PFSK-1 (cell line): ENCODE data around the gene CDC42BPG.

Experiments used
- FOXP2 ChIP-seq: optimal IDR thresholded peaks from 2 replicates; pipeline ENCODE3; 2011; ENCODE audit warnings: borderline replicate concordance, control low read depth, inconsistent platforms; ENCODE audit not compliant: insufficient read depth; ENCODE audit errors: extremely low read length, extremely low read depth
- POLR2AphosphoS5 ChIP-seq: IDR thresholded peaks from 2 replicates; pipeline ENCODE4 v1.6.1; 2012; ENCODE audit warnings: low read depth, mild to moderate bottlenecking, control low read depth, low read length, moderate library complexity
- SIN3A ChIP-seq: IDR thresholded peaks from 2 replicates; pipeline ENCODE4 v1.6.1; 2012; ENCODE audit warnings: mild to moderate bottlenecking, low read length, moderate library complexity, borderline replicate concordance; ENCODE audit not compliant: insufficient read depth
- TAF1 ChIP-seq: IDR thresholded peaks from 2 replicates; pipeline ENCODE4 v1.6.1; 2012; ENCODE audit warnings: low read length, control low read depth, borderline replicate concordance; ENCODE audit not compliant: insufficient read depth
- TF ChIP-seq, protein P1 (sequence below), 2 experiments: IDR thresholded peaks; 2 replicates each; pipeline versions ENCODE4 v1.6.1 to v1.8.0; 2011 to 2012; ENCODE audit warnings: low read depth in 2 of 2, low read length in 2 of 2, control low read depth in 1 of 2, inconsistent platforms in 1 of 2, mild to moderate bottlenecking in 1 of 2, moderate library complexity in 1 of 2; ENCODE audit not compliant: insufficient read depth in 1 of 2

CDC42BPG gene

DNA sequence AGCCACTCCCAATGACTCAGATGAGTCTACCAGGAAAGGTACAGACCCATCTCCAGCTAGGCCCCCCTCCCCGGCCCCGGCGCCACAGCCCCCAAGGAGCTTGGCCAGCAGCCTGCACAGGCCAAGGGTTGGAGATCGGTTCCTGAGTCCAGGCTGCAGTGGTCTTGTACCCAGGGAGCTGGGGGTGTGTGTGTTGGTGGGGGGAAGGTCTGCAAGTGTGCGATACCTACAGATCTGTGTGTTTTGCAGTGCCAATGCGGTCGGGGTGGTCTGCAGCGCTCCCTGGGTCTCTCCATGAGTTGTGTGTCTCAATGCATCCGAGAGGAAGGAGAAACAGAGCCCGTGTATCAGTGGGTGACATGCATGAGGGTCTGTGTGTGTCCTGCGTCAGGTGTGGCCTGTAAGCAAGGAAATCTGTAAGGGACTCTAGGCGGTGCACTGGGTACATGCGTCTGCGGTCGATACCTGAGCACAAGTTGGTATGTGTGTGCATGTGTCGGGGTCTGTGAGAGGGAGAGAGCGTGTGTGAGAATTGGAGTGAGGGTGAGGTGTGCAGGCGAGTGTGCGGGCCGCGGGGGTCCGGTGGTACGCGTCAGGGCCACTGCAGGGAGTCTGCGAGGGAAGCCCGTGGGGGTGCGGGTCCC lies 645 bp downstream of the CDC42BPG start:
- TF ChIP-seq, protein P1, sequence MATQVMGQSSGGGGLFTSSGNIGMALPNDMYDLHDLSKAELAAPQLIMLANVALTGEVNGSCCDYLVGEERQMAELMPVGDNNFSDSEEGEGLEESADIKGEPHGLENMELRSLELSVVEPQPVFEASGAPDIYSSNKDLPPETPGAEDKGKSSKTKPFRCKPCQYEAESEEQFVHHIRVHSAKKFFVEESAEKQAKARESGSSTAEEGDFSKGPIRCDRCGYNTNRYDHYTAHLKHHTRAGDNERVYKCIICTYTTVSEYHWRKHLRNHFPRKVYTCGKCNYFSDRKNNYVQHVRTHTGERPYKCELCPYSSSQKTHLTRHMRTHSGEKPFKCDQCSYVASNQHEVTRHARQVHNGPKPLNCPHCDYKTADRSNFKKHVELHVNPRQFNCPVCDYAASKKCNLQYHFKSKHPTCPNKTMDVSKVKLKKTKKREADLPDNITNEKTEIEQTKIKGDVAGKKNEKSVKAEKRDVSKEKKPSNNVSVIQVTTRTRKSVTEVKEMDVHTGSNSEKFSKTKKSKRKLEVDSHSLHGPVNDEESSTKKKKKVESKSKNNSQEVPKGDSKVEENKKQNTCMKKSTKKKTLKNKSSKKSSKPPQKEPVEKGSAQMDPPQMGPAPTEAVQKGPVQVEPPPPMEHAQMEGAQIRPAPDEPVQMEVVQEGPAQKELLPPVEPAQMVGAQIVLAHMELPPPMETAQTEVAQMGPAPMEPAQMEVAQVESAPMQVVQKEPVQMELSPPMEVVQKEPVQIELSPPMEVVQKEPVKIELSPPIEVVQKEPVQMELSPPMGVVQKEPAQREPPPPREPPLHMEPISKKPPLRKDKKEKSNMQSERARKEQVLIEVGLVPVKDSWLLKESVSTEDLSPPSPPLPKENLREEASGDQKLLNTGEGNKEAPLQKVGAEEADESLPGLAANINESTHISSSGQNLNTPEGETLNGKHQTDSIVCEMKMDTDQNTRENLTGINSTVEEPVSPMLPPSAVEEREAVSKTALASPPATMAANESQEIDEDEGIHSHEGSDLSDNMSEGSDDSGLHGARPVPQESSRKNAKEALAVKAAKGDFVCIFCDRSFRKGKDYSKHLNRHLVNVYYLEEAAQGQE (IDR thresholded peaks at IDR 0.05; ENCODE audit: insufficient read depth in 1 of 2, low read depth in 2 of 2, low read length in 2 of 2), result no peak
- no peak for TF ChIP-seq SIN3A
- TF ChIP-seq FOXP2, result no peak
- no peak for TF ChIP-seq TAF1
- no peak for TF ChIP-seq POLR2AphosphoS5

DNA sequence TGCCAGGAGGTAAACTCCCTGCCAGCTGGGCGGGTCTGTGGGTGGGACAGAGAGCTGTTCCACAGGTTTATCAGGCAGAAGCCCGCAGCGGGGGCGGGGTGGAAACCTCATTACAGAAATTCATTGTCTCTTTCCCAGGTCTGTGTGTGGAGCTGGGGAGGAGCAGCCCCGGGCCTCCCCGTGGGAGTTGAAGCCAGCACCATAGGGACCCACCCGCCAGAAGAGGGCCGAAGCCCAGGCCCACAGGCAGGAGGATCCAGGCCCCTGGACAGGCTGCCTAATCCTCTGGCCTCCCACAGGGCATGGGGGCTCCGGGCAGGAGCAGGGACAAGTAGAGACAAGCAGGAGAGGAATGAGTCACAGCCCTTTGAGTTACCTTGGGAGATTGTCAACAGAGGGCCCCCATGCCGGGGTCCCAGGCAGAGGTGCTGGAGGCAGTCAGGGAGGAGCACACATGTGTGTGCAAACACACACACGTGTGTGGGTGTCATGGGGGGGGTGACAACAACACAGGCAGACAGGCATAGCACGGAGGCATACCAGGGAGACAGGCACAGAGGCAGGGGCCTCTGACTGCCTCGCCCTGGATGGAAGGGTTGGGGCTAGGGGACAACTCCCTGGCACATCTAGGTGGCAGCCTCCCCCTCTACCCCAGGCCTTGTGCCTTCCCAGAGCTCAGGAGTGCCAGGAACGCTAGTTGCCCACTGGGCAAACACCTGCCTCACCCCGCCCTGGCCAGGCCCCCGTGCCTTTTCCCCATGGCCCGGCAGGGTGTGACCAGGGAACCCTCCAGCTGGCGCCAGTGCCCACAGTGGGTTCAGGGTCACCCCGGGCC lies 1.4 kb downstream of the CDC42BPG start:
- TF ChIP-seq TAF1, result no peak
- TF ChIP-seq, protein P1 (IDR thresholded peaks at IDR 0.05; ENCODE audit: insufficient read depth in 1 of 2, low read depth in 2 of 2, low read length in 2 of 2), result no peak
- no peak for TF ChIP-seq FOXP2
- no peak for TF ChIP-seq SIN3A
- TF ChIP-seq POLR2AphosphoS5, result no peak

DNA sequence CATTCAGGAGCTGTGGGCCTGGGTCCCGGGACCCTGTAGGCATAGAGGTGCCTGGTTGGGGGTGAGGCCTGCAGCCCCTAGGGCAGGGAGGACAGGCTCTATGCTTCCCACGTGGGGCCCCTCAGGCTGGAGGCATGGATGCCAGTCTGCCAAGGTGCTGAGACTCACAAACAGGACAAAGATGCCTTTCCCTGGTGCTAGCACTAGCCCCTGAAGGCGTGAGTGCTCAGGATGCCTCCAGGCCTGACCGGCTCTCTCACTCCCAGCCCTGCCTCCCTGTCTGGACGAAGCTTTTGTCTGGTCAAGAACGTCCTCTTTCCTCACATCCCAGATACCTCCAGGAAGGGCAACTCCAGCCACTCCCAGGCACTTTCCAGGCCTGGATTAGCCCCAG lies 2.1 kb downstream of the CDC42BPG start:
- TF ChIP-seq SIN3A (no peak), POLR2AphosphoS5 (no peak), TAF1 (no peak), FOXP2 (no peak)
- TF ChIP-seq, protein P1 (IDR thresholded peaks at IDR 0.05; ENCODE audit: insufficient read depth in 1 of 2, low read depth in 2 of 2, low read length in 2 of 2), result no peak

DNA sequence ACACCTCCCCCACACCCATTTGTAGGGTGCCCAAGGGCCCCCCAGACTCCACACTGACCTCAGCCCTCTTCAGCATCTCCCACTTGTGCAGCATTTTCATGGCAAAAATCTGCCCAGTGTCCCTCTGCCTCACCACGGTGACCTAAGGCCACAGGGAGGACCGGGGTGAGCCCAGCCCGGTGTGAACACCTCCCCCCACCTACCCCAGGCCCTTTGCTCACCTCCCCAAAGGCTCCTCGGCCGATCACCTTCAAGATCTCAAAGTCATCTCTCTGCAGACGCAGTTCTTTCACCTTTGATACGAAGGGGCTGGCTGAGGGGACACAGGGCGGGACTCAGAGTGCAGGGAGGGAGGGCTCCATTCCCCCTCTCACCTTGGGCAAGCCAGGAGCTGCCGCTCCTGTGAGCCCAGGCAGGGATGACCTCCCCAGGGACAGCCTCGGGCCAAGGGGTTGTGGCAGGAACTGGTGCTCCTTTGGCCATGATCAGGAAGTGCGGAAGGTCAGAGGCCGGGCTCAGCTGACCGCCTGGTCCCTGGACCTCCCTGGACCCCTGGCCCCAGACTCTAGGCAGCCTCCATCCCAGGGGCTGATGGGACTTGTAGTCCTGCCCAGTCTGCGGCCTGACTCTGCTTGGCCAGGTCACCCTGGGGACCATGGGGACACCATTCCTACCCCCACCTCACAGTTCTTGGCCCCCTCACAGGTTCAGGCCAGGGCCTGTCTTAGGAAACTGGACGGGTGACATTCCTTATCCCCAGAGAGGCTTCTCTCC lies 2.7 kb downstream of the CDC42BPG start:
- TF ChIP-seq FOXP2 (no peak), TAF1 (no peak), POLR2AphosphoS5 (no peak), SIN3A (no peak)
- TF ChIP-seq, protein P1 (IDR thresholded peaks at IDR 0.05; ENCODE audit: insufficient read depth in 1 of 2, low read depth in 2 of 2, low read length in 2 of 2), result no peak
